K562 (cell line): Measurements from ENCODE around the gene DIPK1A. TPM values are rescaled to one million over a fixed set of nuclear protein-coding genes. Genes with fewer than 3 reads are reported as not detected.

Experiments
- ATAC-seq: fragments of 200-7000 bp; cut with Tn5 transposase; 3 replicates; pipeline ENCODE4 v1.9.1; 2020; ENCODE audit warnings: moderate library complexity
- BruUV-seq: library from RNA; stranded (reverse); fragments of 400-500 nt; replicated peaks from 2 replicates; lab custom pipeline; 2021; lab: Mats Ljungman, UMichigan
- CTCF ChIA-PET: fragments of 300-600 bp; formaldehyde crosslinking; extraction: SDS; loops from one replicate; lab custom pipeline; 2021; ENCODE audit warnings: low intra/inter-chr PET ratio; lab: Yijun Ruan, JAX
- POLR2A ChIA-PET: fragments of 300-600, 350-650 bp; sonication (Branson Sonifier 250); formaldehyde crosslinking; extraction: SDS; loops from one replicate; lab custom pipeline; 2021; ENCODE audit warnings: antibody characterized with exemption, inconsistent platforms; lab: Yijun Ruan, JAX
- DNase-seq, 4 experiments: peaks; one replicate each; pipeline versions ENCODE4 v3.0.0 to v3.0.0-alpha.2; 2011 to 2018; ENCODE audit warnings: low spot score in 3 of 4, mixed read lengths in 3 of 4; ENCODE audit errors: extremely low read depth in 1 of 4
- FAIRE-seq: peaks from 2 replicates; lab custom pipeline; 2011; peaks lifted over from hg19 to GRCh38; lab: Jason Lieb, UNC
- H2AFZ ChIP-seq: 2 replicates; pipeline ENCODE4 v1.6.0; 2011; ENCODE audit warnings: low read depth, low read length, control low read depth, inconsistent platforms
- H3K27ac ChIP-seq: fragments of 200-600 bp; 3 replicates; pipeline ENCODE4 v1.8.0; 2011; ENCODE audit warnings: low read depth, mild to moderate bottlenecking, control low read depth, inconsistent platforms, low read length, moderate library complexity, mixed read lengths; ENCODE audit errors: extremely low read depth
- H3K27me3 ChIP-seq, 2 experiments: fragments of 300-600 bp in 1 of 2; 2 replicates in 1 of 2; 3 replicates in 1 of 2; pipeline versions ENCODE4 v1.6.0 to v1.8.0; 2011; ENCODE audit warnings: inconsistent platforms in 2 of 2, low read length in 2 of 2, mild to moderate bottlenecking in 1 of 2, mixed read lengths in 1 of 2, moderate library complexity in 1 of 2; ENCODE audit not compliant: control insufficient read depth in 2 of 2, insufficient read depth in 2 of 2
- H3K36me3 ChIP-seq: fragments of 300-600 bp; 3 replicates; pipeline ENCODE4 v1.8.0; 2011; ENCODE audit warnings: mild to moderate bottlenecking, low read length, inconsistent platforms; ENCODE audit not compliant: control insufficient read depth, insufficient read depth
- H3K4me1 ChIP-seq, 2 experiments: fragments of 200-600 bp in 1 of 2; replicated peaks in 1 of 2; 2 replicates in 1 of 2; 3 replicates in 1 of 2; pipeline versions ENCODE4 v1.5.1 to v1.8.0; 2011; ENCODE audit warnings: inconsistent platforms in 2 of 2, low read length in 2 of 2, mild to moderate bottlenecking in 1 of 2, mixed read lengths in 1 of 2, moderate library complexity in 1 of 2; ENCODE audit not compliant: control insufficient read depth in 2 of 2, insufficient read depth in 2 of 2
- H3K4me2 ChIP-seq: 2 replicates; pipeline ENCODE4 v1.6.1; 2011; ENCODE audit warnings: low read length, control low read depth, inconsistent platforms, mixed read lengths; ENCODE audit not compliant: insufficient read depth
- H3K4me3 ChIP-seq: fragments of 200-600 bp; sonication (generic), shearing (Covaris generic); 2 replicates; pipeline ENCODE4 v1.5.1; 2016; ENCODE audit warnings: control low read depth, inconsistent platforms
- H3K79me2 ChIP-seq: fragments of 200-600 bp; 3 replicates; pipeline ENCODE4 v1.8.0; 2011; ENCODE audit warnings: low read length, inconsistent platforms; ENCODE audit not compliant: control insufficient read depth, insufficient read depth
- H3K9ac ChIP-seq, 2 experiments: 2 replicates each; pipeline versions ENCODE4 v1.6.0 to v1.6.1; 2011; ENCODE audit warnings: low read depth in 2 of 2, low read length in 2 of 2, control low read depth in 1 of 2, inconsistent platforms in 1 of 2, mild to moderate bottlenecking in 1 of 2, mixed read lengths in 1 of 2; ENCODE audit not compliant: insufficient read depth in 1 of 2
- H3K9me1 ChIP-seq: one replicate; pipeline ENCODE4 v1.6.0; 2011; ENCODE audit warnings: inconsistent platforms, mild to moderate bottlenecking, low read length, moderate library complexity; ENCODE audit not compliant: control insufficient read depth, insufficient read depth
- H3K9me3 ChIP-seq: replicated peaks from 2 replicates; pipeline ENCODE4 v1.5.1; 2011; ENCODE audit warnings: low read depth, low read length, inconsistent platforms; ENCODE audit not compliant: control insufficient read depth, insufficient read depth
- H4K20me1 ChIP-seq: replicated peaks from 2 replicates; pipeline ENCODE4 v1.6.1; 2011; ENCODE audit warnings: low read length, inconsistent platforms, mixed read lengths; ENCODE audit not compliant: control insufficient read depth, insufficient read depth
- HMG20B ChIP-seq: fragments of 250-450 bp; sonication (Bioruptor Pico); IDR thresholded peaks from 2 replicates; pipeline ENCODE4 v1.5.0; 2021; ENCODE audit warnings: mild to moderate bottlenecking
- WGBS: fragments of 100-300 bp; shearing (Covaris generic); methylation state at CpG from one replicate; pipeline ENCODE4 v1.1.6; 2016; ENCODE audit warnings: low coverage, mixed read lengths; ENCODE audit not compliant: insufficient coverage; ENCODE audit errors: missing lambda C conversion rate; 5-methylcytosine and 5-hydroxymethylcytosine counted together
- in situ Hi-C: fragments of 300-500 bp; cut with MboI; formaldehyde crosslinking; loops from 4 replicates; pipeline ENCODE4 v1.15.0; 2018; ENCODE audit warnings: inconsistent platforms, mixed read lengths
- intact Hi-C: fragments of 100-400 bp; cut with micrococcal nuclease; formaldehyde crosslinking; loops from 2 replicates; pipeline ENCODE4 v1.14.2; 2022
- polyA plus RNA-seq, 8 experiments: library from polyadenylated mRNA; depleted of rRNA in 4 of 8; stranded (reverse) in 5 of 8; unstranded in 3 of 8; fragments of >200 nt; fragmentation: Nextera tagmentation in 2 of 8; fragmentation: Illumina TruSeq in 1 of 8; extraction: Ambion mirVana in 2 of 8; extraction: Trizol in 1 of 8; gene quantifications; 2 replicates each; pipeline versions ENCODE4 v1.2.1 to v1.2.3, GENCODE V29; 2011 to 2014; ENCODE audit warnings: inconsistent platforms in 1 of 8, missing spikeins in 1 of 8
- total RNA-seq, 7 experiments: library from RNA; depleted of rRNA in 6 of 7; stranded (reverse); fragments of >200 nt in 6 of 7; fragmentation: Illumina TruSeq in 2 of 7; extraction: Trizol in 2 of 7; gene quantifications; 2 replicates each; pipeline versions ENCODE4 v1.2.1 to v1.2.3, GENCODE V29; 2011 to 2021; ENCODE audit warnings: low replicate concordance in 1 of 7
- TF ChIP-seq, protein P1 (sequence below), 2 experiments: fragments of 450-650 bp; IDR thresholded peaks; 2 replicates each; pipeline ENCODE4 v1.6.1; 2016
- TF ChIP-seq, protein P2 (sequence below), 2 experiments: fragments of 200-800 bp in 1 of 2; sonication (Bioruptor generic) in 1 of 2; sonication (generic) in 1 of 2; formaldehyde crosslinking in 1 of 2; IDR thresholded peaks in 1 of 2; conservative IDR thresholded peaks in 1 of 2; 2 replicates each; pipeline versions ENCODE4 v1.5.0 to v1.6.1; 2016 to 2020; ENCODE audit warnings: missing compliant biosample characterization in 1 of 2, missing genetic modification characterization in 1 of 2, missing genetic modification reagents in 1 of 2
- TF ChIP-seq, protein P3 (sequence below), 3 experiments: fragments of 200-800 bp in 1 of 3; sonication (Bioruptor generic) in 1 of 3; sonication (generic) in 1 of 3; formaldehyde crosslinking in 1 of 3; IDR thresholded peaks; 2 replicates each; pipeline versions ENCODE4 v1.6.1 to v1.8.0; 2016 to 2022; ENCODE audit warnings: mild to moderate bottlenecking in 2 of 3, missing compliant biosample characterization in 2 of 3, missing genetic modification characterization in 2 of 3, missing genetic modification reagents in 1 of 3
- TF ChIP-seq, protein P4 (sequence below), 2 experiments: fragments of 450-650 bp in 1 of 2; sonication (generic) in 1 of 2; formaldehyde crosslinking in 1 of 2; IDR thresholded peaks; 2 replicates each; pipeline versions ENCODE4 v1.7.1 to v1.9.0; 2016 to 2022; ENCODE audit warnings: inconsistent platforms in 1 of 2, mild to moderate bottlenecking in 1 of 2, missing genetic modification reagents in 1 of 2

The DIPK1A gene
- total and polyA plus RNA-seq, 9 of the 15 experiments (the other 6 are each of a cell fraction or from before 2014, with no cell fraction given) = 0.54 to 2.5 (median 1.3) TPM

DNA sequence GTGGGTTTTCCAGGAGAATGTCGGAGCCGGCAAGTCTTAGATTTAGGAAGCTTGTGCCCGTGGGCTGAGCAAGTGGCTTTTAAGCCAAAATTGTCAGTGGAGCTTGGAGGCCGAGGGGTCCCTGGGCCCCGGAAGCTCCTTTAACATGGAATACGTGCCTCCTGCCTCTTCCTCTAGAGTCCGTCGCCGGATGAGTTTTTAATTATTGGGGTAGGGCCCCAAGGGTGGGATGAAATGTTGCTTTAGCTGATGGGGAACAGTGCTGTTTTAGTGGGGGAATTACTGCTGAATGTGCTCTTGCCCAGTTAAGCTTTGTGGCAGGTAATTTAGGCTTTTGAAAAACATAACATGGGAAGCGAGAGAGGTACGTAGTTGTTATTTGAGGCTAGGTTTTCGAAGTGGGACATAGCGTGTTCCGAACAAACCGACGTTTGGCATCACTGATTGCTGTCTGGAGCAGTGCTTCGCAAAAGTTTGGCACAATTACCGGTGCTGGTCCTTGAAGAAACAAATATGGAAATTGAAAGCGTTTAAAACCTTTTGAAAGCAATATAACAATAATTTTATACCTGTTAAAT, 128.6 kb downstream of the DIPK1A start:
- peaks cover 59% of the 10 kb centered on the region for H3K79me2 ChIP-seq
- no peaks in the 10 kb centered on the region for H3K9me3 ChIP-seq
- H3K9me1 ChIP-seq = peaks cover 5% of the 10 kb centered on the region
- H3K4me3 ChIP-seq = peak overlapping the region; percentile 91
- H3K4me1 ChIP-seq = peaks cover 6 to 18% of the 10 kb centered on the region in 2 experiments; a peak in 3 of 5 replicates
- peak in 1 of 4 experiments; percentile 28 for DNase-seq
- peak overlapping the region; percentile 99 for H3K4me2 ChIP-seq
- peak; percentile 12 for ATAC-seq
- peaks cover 42% of the 10 kb centered on the region for H4K20me1 ChIP-seq
- H3K27ac ChIP-seq = peak overlapping the region; percentile 89
- BruUV-seq = no TSS peak
- no peak overlapping the region for H2AFZ ChIP-seq
- ChIA-PET POLR2A (interaction anchor here (0.7 to 3.2 kb wide), 23 partner anchors 10 to 972 kb away, joined by 3 to 26 read pairs (median 3); partner anchors contain the start of gene EVI5), CTCF (interaction anchor here (0.6 kb wide), 1 partner anchor 80 kb away, joined by 5 read pairs; no protein-coding TSS in a partner anchor)
- FAIRE-seq = no peak
- H3K36me3 ChIP-seq = peaks cover 55% of the 10 kb centered on the region
- WGBS = under 1% methylated on average over 19 of the region's 19 CpGs
- intact Hi-C loops = loop anchor here (5.0 to 10.0 kb wide), 3 partner anchors 45 to 518 kb away; partner anchors contain the start of gene EVI5
- no peaks in the 10 kb centered on the region for H3K27me3 ChIP-seq
- H3K9ac ChIP-seq = peak overlapping the region; percentile 96 to 99
- in situ Hi-C loops = no loop called here
- TF ChIP-seq, protein P1, sequence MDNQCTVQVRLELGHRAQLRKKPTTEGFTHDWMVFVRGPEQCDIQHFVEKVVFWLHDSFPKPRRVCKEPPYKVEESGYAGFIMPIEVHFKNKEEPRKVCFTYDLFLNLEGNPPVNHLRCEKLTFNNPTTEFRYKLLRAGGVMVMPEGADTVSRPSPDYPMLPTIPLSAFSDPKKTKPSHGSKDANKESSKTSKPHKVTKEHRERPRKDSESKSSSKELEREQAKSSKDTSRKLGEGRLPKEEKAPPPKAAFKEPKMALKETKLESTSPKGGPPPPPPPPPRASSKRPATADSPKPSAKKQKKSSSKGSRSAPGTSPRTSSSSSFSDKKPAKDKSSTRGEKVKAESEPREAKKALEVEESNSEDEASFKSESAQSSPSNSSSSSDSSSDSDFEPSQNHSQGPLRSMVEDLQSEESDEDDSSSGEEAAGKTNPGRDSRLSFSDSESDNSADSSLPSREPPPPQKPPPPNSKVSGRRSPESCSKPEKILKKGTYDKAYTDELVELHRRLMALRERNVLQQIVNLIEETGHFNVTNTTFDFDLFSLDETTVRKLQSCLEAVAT (IDR thresholded peaks at IDR 0.05) = peak in 1 of 2 experiments; percentile 48; a peak in 2 of 4 replicates
- TF ChIP-seq, protein P2, sequence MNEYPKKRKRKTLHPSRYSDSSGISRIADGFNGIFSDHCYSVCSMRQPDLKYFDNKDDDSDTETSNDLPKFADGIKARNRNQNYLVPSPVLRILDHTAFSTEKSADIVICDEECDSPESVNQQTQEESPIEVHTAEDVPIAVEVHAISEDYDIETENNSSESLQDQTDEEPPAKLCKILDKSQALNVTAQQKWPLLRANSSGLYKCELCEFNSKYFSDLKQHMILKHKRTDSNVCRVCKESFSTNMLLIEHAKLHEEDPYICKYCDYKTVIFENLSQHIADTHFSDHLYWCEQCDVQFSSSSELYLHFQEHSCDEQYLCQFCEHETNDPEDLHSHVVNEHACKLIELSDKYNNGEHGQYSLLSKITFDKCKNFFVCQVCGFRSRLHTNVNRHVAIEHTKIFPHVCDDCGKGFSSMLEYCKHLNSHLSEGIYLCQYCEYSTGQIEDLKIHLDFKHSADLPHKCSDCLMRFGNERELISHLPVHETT (CRISPR knock-in tag; conservative IDR thresholded peaks at IDR 0.05 in 1 of 2, IDR thresholded peaks at IDR 0.05 in 1 of 2) = no peak
- TF ChIP-seq, protein P3, sequence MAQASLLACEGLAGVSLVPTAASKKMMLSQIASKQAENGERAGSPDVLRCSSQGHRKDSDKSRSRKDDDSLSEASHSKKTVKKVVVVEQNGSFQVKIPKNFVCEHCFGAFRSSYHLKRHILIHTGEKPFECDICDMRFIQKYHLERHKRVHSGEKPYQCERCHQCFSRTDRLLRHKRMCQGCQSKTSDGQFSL (CRISPR knock-in tag; IDR thresholded peaks at IDR 0.05) = no peak
- TF ChIP-seq, protein P3 (tag; IDR thresholded peaks at IDR 0.05) = 0 out of 4 replicates have a peak, but pooled peaks of 1 of the 2 experiments have one; percentile 6
- TF ChIP-seq, protein P4, sequence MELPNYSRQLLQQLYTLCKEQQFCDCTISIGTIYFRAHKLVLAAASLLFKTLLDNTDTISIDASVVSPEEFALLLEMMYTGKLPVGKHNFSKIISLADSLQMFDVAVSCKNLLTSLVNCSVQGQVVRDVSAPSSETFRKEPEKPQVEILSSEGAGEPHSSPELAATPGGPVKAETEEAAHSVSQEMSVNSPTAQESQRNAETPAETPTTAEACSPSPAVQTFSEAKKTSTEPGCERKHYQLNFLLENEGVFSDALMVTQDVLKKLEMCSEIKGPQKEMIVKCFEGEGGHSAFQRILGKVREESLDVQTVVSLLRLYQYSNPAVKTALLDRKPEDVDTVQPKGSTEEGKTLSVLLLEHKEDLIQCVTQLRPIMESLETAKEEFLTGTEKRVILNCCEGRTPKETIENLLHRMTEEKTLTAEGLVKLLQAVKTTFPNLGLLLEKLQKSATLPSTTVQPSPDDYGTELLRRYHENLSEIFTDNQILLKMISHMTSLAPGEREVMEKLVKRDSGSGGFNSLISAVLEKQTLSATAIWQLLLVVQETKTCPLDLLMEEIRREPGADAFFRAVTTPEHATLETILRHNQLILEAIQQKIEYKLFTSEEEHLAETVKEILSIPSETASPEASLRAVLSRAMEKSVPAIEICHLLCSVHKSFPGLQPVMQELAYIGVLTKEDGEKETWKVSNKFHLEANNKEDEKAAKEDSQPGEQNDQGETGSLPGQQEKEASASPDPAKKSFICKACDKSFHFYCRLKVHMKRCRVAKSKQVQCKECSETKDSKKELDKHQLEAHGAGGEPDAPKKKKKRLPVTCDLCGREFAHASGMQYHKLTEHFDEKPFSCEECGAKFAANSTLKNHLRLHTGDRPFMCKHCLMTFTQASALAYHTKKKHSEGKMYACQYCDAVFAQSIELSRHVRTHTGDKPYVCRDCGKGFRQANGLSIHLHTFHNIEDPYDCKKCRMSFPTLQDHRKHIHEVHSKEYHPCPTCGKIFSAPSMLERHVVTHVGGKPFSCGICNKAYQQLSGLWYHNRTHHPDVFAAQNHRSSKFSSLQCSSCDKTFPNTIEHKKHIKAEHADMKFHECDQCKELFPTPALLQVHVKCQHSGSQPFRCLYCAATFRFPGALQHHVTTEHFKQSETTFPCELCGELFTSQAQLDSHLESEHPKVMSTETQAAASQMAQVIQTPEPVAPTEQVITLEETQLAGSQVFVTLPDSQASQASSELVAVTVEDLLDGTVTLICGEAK (IDR thresholded peaks at IDR 0.05) = peak; percentile 30
- TF ChIP-seq, protein P4 (CRISPR knock-in tag; IDR thresholded peaks at IDR 0.05) = no peak
- TF ChIP-seq HMG20B (CRISPR knock-in tag) = no peak
